Subcutaneous abdominal adipose tissue (tissue), 5 donors: ENCODE measurements around the gene CD46.
"Not testable (repeated sequence)": the region's sequence is repeated elsewhere in the genome, so short reads cannot be mapped to it uniquely, and the experiment has no call there.

Experiments used
- H3K27ac ChIP-seq: one replicate; pipeline ENCODE4 v1.7.0; 2013; ENCODE audit warnings: low read depth, mild to moderate bottlenecking, inconsistent platforms, low read length, moderate library complexity
- H3K27me3 ChIP-seq, 5 donors: one replicate each; pipeline ENCODE4 v1.7.0; 2013; ENCODE audit warnings: low read length in 5 of 5, inconsistent platforms in 1 of 5; ENCODE audit not compliant: control insufficient read depth in 5 of 5, insufficient read depth in 4 of 5
- H3K36me3 ChIP-seq, 5 donors: one replicate each; pipeline ENCODE4 v1.7.0; 2013; ENCODE audit warnings: low read length in 5 of 5; ENCODE audit not compliant: control insufficient read depth in 5 of 5, insufficient read depth in 5 of 5
- H3K4me1 ChIP-seq, 5 donors: one replicate each; pipeline ENCODE4 v1.7.0; 2013; ENCODE audit warnings: low read length in 5 of 5, mild to moderate bottlenecking in 3 of 5, moderate library complexity in 1 of 5; ENCODE audit not compliant: control insufficient read depth in 5 of 5, insufficient read depth in 5 of 5
- H3K4me3 ChIP-seq, 5 donors: one replicate each; pipeline ENCODE4 v1.7.0; 2013; ENCODE audit warnings: low read length in 5 of 5, low read depth in 1 of 5
- H3K9ac ChIP-seq, 5 donors: one replicate each; pipeline ENCODE4 v1.7.0; 2013; ENCODE audit warnings: low read length in 5 of 5, mild to moderate bottlenecking in 4 of 5, moderate library complexity in 3 of 5
- H3K9me3 ChIP-seq, 5 donors: one replicate each; pipeline ENCODE4 v1.7.0; 2013; ENCODE audit warnings: low read length in 5 of 5; ENCODE audit not compliant: control insufficient read depth in 5 of 5
- donor health status: healthy.
- donor health status: healthy.
- donor health status: healthy.
- donor health status: healthy.
- donor health status: healthy.

The CD46 gene

GRCh38 chr1:207738158-207738659, 13.6 kb upstream of the CD46 start:
- not testable (repeated sequence) for H3K27me3 ChIP-seq

DNA sequence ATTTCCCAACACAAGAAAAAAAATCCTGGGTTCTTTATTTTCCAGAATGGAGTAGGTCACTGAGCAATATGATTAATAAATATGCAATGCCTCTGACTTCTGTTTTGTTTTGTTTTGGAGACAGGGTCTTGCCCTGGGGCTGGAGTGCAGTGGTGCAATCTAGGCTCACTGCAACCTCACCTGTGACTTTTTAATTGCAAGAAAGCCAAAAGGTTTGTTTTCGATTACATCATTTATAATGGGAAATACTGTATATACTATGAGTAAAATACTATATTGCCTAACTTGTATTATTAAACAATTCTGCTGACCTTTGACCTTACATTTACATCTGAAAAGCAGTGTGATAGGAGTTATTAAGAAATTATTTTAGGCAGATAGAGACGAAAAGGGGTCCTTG, 11.6 kb upstream of the CD46 start:
- no peak overlapping the region for H3K4me3 ChIP-seq
- H3K9me3 ChIP-seq, result no peaks in the 10 kb centered on the region
- H3K4me1 ChIP-seq, result peaks cover 0 to 19% (median 12%) of the 10 kb centered on the region in 5 donors
- no peak overlapping the region for H3K9ac ChIP-seq
- H3K36me3 ChIP-seq, result no peaks in the 10 kb centered on the region
- H3K27ac ChIP-seq, result no peak overlapping the region
- H3K27me3 ChIP-seq, result no peaks in the 10 kb centered on the region

More at GRCh38 chr1:207738158-207738659, 13.6 kb upstream of the CD46 start:
- H3K27ac ChIP-seq, H3K4me3 ChIP-seq, H3K9ac ChIP-seq, H3K36me3 ChIP-seq, H3K4me1 ChIP-seq, H3K9me3 ChIP-seq: not testable (repeated sequence)

DNA sequence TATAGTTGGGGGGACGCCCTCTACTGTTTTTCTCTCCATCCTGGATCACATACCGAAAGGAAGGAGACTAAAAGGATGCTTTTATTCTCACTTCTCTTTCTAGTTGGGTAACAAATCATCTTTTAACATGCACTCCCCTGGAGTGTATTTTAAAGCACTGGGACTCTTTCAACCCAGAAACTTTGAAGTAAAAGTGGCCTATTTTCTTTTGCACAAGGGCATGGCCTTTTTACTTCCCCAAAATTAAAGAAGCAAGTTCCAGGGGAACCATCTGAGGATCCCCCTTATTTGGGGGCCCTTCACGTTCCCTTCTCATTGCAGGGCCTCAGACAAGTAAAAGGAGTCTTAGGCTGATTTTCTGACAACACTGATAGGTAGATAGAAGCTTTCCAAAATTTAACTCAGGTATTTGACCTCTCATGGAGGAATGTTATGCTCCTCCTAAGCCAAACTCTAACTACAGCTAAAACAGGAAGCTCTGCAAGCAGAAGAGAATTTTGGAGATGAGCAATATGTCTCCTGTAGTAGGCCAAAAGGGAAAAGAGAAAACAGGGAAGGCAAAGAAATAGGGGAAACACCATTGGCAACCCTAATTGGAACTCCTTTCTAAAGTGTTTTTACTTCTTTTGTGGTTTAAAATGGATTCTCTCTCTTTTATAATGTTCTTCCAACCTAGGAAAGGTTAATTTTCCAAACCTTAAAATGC, 8.9 kb upstream of the CD46 start:
- no peak overlapping the region for H3K9ac ChIP-seq

DNA sequence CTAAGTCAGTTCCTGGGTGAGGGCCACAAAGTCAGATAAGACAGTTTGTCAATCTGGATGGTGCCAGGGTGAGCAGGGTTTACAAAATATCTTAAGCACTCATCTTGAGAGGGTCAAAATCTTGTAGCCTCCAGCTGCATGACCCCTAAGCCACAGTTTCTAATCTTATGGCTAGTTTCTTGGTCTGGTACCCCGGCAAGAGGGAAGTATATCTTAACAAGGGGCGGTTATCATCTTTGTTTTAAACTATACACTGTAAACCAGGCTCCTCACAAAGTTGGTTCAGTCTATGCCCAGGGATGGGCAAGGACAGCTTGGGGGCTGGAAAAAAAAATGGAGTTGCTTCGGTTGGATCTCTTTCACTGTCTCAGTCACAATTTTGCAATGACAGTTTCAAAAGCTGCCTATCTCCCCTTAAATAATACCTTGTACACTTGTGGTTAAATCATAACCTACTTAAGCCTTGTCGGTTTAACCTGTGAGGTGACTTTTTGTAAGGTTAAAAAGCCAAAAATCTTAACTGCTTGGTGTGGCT, 7.8 kb upstream of the CD46 start:
- H3K9ac ChIP-seq, result no peak overlapping the region
- no peak overlapping the region for H3K4me3 ChIP-seq
- no peaks in the 10 kb centered on the region for H3K27me3 ChIP-seq
- H3K9me3 ChIP-seq, result no peaks in the 10 kb centered on the region
- peak overlapping the region; percentile 79 for H3K27ac ChIP-seq
- H3K4me1 ChIP-seq, result peaks cover 0 to 29% (median 12%) of the 10 kb centered on the region in 5 donors
- no peaks in the 10 kb centered on the region for H3K36me3 ChIP-seq

More for the DNA sequence above, 8.9 kb upstream of the CD46 start:
- Histone ChIP-seq H3K4me1 (peaks cover 0 to 29% (median 12%) of the 10 kb centered on the region in 5 donors), H3K4me3 (no peak overlapping the region), H3K27ac (peak overlapping the region; percentile 79), H3K36me3 (no peaks in the 10 kb centered on the region), H3K27me3 (no peaks in the 10 kb centered on the region), H3K9me3 (no peaks in the 10 kb centered on the region)

- no peaks in the 10 kb centered on the region for H3K36me3 ChIP-seq
- H3K9ac ChIP-seq, result peak overlapping the region in 2 of 5 donors; percentile 48 to 52
- H3K4me1 ChIP-seq, result peaks cover 0 to 30% (median 16%) of the 10 kb centered on the region in 5 donors
- H3K27me3 ChIP-seq, result no peaks in the 10 kb centered on the region
- peak overlapping the region; percentile 79 for H3K27ac ChIP-seq
- H3K4me3 ChIP-seq, result no peak overlapping the region
- H3K9me3 ChIP-seq, result no peaks in the 10 kb centered on the region
Measured at GRCh38 chr1:207745285-207745684, 6.6 kb upstream of the CD46 start.

- no peaks in the 10 kb centered on the region for H3K9me3 ChIP-seq
- no peaks in the 10 kb centered on the region for H3K36me3 ChIP-seq
- H3K27ac ChIP-seq, result peak overlapping the region; percentile 79
- peak overlapping the region in 2 of 5 donors; percentile 4 to 26 for H3K4me3 ChIP-seq
- peak overlapping the region in 3 of 5 donors; percentile 28 to 52 (median 48) for H3K9ac ChIP-seq
- peaks cover 4 to 37% (median 24%) of the 10 kb centered on the region in 5 donors for H3K4me1 ChIP-seq
- no peaks in the 10 kb centered on the region for H3K27me3 ChIP-seq
Measured at GRCh38 chr1:207745839-207746767, 5.8 kb upstream of the CD46 start.

DNA sequence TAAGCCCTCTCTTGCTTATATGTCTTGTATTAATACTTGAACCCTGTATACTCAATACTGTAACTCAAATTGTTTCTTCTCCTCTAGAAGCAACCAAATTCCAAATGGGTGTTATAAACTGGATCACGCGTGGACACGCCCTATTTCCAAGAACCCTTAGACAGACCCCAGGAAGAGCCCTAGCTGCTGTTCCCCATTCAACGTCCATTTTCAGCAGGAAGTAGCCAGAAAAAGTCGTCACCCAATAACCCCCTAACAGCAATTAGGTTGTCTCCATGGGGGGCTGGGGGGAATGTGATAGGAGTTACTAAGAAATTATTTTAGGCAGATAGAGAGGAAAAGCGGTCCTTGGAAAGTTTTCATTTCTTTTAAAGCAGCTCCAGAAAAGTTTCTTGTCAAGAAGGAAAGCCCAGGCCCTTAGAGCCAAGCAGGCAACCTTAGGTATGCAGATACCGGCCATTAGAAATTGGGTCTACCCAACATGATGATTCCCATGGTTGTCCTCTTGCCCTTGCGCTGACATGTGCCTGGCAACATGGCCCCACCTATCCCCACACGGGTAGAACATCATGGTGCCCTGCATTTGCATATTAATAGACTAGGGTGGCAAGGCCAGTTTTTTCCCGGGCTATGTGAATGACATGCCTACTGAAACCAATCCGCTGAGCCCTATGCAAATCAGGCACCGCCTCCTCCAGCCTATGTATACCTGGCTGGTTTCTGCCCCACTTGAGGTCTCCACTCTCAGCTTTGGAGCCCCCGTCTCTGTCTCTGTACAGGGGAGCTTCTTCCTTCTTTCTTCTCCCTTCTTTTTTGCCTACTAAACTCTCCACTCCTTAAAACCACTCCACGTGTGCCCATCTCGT, 4.0 kb upstream of the CD46 start:
- Histone ChIP-seq H3K27me3 (no peaks in the 10 kb centered on the region), H3K9ac (no peak overlapping the region), H3K36me3 (no peaks in the 10 kb centered on the region), H3K4me1 (peaks cover 5 to 39% (median 35%) of the 10 kb centered on the region in 5 donors), H3K9me3 (no peaks in the 10 kb centered on the region), H3K4me3 (no peak overlapping the region), H3K27ac (no peak overlapping the region)

DNA sequence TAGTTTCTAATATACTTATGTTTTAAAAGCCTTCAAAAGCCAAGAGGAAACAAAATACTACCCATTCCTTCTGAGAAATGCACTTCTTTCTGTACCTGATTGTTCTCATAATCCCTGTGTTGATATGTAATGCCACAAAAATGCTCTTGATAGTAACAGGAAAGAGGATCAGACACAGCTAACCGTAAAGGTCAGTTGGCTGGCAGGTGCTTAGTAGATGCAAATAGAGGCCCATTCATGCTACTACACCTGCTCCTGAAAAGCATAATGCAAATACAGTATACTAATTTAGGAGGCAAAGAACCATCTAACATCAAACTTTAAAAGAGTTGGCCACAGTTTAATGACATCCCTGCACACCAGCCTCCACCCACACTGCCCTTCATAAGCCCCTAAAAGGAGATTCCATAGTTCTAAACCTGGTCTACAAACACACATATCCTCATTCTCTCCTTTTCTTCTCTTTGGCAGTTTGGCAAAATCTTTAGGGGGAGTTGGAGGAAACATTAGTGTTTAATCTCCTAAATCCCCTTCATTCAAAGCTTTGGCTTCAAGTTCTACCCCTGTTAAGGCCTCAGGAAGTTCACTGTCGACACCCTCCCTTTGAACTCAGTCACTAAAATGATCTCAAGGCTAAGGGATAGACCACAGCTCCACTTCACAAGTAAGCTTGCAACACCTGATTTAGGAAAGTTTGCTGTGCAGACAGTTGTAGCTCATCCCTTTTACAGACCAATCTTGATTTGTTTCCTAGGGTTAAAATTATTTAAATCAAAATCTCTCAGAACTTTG, 2.9 kb upstream of the CD46 start:
- H3K4me3 ChIP-seq, result no peak overlapping the region
- no peaks in the 10 kb centered on the region for H3K36me3 ChIP-seq
- no peaks in the 10 kb centered on the region for H3K27me3 ChIP-seq
- peaks cover 8 to 39% (median 36%) of the 10 kb centered on the region in 5 donors for H3K4me1 ChIP-seq
- H3K27ac ChIP-seq, result peak overlapping the region; percentile 98
- H3K9ac ChIP-seq, result no peak overlapping the region
- no peaks in the 10 kb centered on the region for H3K9me3 ChIP-seq
